ENCODE results near the gene SFTPD.
"Not testable (repeated sequence)": the region's sequence is repeated elsewhere in the genome, so short reads cannot be mapped to it uniquely, and the experiment has no call there.

Gene SFTPD

DNA sequence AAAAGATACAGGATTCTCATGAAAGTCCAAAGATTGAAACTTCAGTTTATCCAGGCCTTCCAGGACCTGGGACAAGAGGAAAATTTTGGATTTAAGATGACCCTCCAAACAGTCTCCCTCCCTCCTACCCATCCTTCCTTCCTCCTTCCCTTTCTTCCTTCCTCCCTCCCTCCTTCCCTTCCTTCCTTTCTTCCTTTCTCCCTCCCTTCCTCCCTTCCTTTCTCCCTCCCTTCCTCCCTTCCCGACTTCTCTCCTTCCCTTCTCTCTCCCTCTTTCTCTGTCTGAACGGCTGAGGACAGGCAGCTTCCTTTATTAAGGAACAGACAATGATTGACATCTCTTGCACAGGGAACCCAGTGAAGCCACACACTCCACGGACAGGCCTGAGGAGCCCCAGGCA is 23.3 kb downstream of the SFTPD start:
- ATAC-seq (ENCODE audit: low read depth), result no peak
- DNase-seq (ENCODE audit: low spot score), result no peak
- H3K27me3 ChIP-seq (ENCODE audit: insufficient read depth, poor library complexity, severe bottlenecking), result peaks cover 7% of the 10 kb centered on the region
- H3K9me3 ChIP-seq (ENCODE audit: severe bottlenecking), result no peaks in the 10 kb centered on the region
- H3K4me1 ChIP-seq (ENCODE audit: insufficient read depth, poor library complexity, severe bottlenecking), result no peaks in the 10 kb centered on the region
- TF ChIP-seq CTCF (IDR thresholded peaks at IDR 0.05; ENCODE audit: poor library complexity, severe bottlenecking), result no peak
- no peak overlapping the region for H3K27ac ChIP-seq (ENCODE audit: poor library complexity, severe bottlenecking)
- H3K36me3 ChIP-seq (ENCODE audit: low read depth), result no peaks in the 10 kb centered on the region
- H3K4me3 ChIP-seq (ENCODE audit: severe bottlenecking), result no peak overlapping the region

- ATAC-seq (ENCODE audit: low read depth) (no peak), DNase-seq (ENCODE audit: low spot score) (no peak)
- H3K4me1 ChIP-seq (ENCODE audit: insufficient read depth, poor library complexity, severe bottlenecking), result no peaks in the 10 kb centered on the region
- H3K36me3 ChIP-seq (ENCODE audit: low read depth), result no peaks in the 10 kb centered on the region
- H3K27ac ChIP-seq (ENCODE audit: poor library complexity, severe bottlenecking), result no peak overlapping the region
- no peak for TF ChIP-seq CTCF (IDR thresholded peaks at IDR 0.05; ENCODE audit: poor library complexity, severe bottlenecking)
- H3K27me3 ChIP-seq (ENCODE audit: insufficient read depth, poor library complexity, severe bottlenecking), result no peaks in the 10 kb centered on the region
- H3K4me3 ChIP-seq (ENCODE audit: severe bottlenecking), result no peak overlapping the region
- H3K9me3 ChIP-seq (ENCODE audit: severe bottlenecking), result no peaks in the 10 kb centered on the region
Measured at GRCh38 chr10:79923669-79924068, 25.2 kb downstream of the SFTPD start.

DNA sequence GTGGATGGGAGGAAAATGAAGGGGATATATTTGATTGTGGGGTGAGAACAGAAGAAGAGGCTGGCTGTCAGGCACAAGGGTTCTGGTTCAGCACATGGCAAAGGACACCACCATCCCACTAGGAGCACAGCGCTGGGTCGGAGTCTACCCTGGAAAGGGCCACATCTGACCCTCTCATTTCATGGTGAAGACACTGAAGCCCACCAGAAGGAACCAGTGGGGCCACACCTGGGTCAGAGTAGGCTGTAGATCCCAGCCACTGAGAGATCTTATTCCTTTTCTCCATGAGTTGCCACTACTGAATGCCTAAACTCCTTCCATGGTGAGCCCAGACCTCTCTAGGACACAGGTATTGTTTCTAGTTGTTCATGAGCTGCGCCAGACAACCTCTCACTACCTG is 25.8 kb downstream of the SFTPD start:
- no peak for ATAC-seq (ENCODE audit: low read depth)
- H3K9me3 ChIP-seq (ENCODE audit: severe bottlenecking), result no peaks in the 10 kb centered on the region

DNA sequence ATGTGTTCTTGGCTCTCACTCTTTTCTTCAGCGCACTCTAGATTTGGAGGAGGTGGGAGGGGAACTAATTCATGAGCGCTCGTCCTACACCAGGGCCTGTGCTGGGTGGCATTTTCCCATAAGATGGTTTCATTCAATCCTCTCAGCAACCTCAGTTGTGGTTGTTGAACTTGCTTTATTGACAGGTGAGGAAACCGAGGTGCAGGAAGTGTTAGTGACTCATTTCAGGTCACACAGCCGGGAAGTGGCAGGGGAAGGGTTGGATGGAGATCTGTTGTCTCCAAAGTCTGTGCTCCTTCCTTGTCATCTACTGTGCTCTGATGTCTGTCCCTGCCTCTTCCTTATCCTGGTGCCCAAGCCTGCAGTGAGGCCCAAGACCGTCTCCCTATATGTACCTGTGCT is 26.9 kb downstream of the SFTPD start:
- not testable (repeated sequence) for H3K9me3 ChIP-seq (ENCODE audit: severe bottlenecking); DNase-seq (ENCODE audit: low spot score); H3K4me1 ChIP-seq (ENCODE audit: insufficient read depth, poor library complexity, severe bottlenecking); H3K27me3 ChIP-seq (ENCODE audit: insufficient read depth, poor library complexity, severe bottlenecking); H3K36me3 ChIP-seq (ENCODE audit: low read depth); ATAC-seq (ENCODE audit: low read depth); H3K4me3 ChIP-seq (ENCODE audit: severe bottlenecking); H3K27ac ChIP-seq (ENCODE audit: poor library complexity, severe bottlenecking)

More for the DNA sequence above, 25.8 kb downstream of the SFTPD start:
- Histone ChIP-seq H3K36me3 (ENCODE audit: low read depth) (no peaks in the 10 kb centered on the region), H3K4me1 (ENCODE audit: insufficient read depth, poor library complexity, severe bottlenecking) (no peaks in the 10 kb centered on the region), H3K4me3 (ENCODE audit: severe bottlenecking) (no peak overlapping the region), H3K27ac (ENCODE audit: poor library complexity, severe bottlenecking) (no peak overlapping the region), H3K27me3 (ENCODE audit: insufficient read depth, poor library complexity, severe bottlenecking) (no peaks in the 10 kb centered on the region)
- TF ChIP-seq CTCF (IDR thresholded peaks at IDR 0.05; ENCODE audit: poor library complexity, severe bottlenecking), result no peak
- DNase-seq (ENCODE audit: low spot score), result no peak

DNA sequence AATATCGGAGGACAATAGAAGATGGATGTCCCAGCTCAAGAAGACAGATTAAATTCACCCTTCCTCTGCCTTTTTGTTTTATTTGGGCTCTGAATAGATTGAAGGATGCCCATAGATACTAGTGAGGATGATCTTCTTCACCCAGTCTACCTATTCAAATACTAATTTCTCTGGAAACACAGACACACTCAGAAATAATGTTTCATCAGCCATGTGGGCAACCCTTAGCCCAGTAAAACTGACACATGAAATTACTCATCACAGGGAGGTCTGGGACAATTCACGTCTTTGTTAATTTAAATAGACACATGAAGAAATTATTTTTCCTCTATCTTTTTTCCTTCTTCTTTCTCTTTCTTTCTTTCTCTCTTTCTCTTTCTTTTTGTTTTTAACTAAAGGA is 33.1 kb downstream of the SFTPD start:
- H3K27me3 ChIP-seq (ENCODE audit: insufficient read depth, poor library complexity, severe bottlenecking); H3K4me3 ChIP-seq (ENCODE audit: severe bottlenecking); H3K4me1 ChIP-seq (ENCODE audit: insufficient read depth, poor library complexity, severe bottlenecking); ATAC-seq (ENCODE audit: low read depth); H3K36me3 ChIP-seq (ENCODE audit: low read depth); H3K27ac ChIP-seq (ENCODE audit: poor library complexity, severe bottlenecking); DNase-seq (ENCODE audit: low spot score); H3K9me3 ChIP-seq (ENCODE audit: severe bottlenecking): not testable (repeated sequence)

GRCh38 chr10:79914512-79914911 is 34.4 kb downstream of the SFTPD start:
- peak; percentile 23 for TF ChIP-seq CTCF (IDR thresholded peaks at IDR 0.05; ENCODE audit: poor library complexity, severe bottlenecking)
- not testable (repeated sequence) for H3K9me3 ChIP-seq (ENCODE audit: severe bottlenecking); H3K27ac ChIP-seq (ENCODE audit: poor library complexity, severe bottlenecking); DNase-seq (ENCODE audit: low spot score); H3K4me3 ChIP-seq (ENCODE audit: severe bottlenecking); H3K4me1 ChIP-seq (ENCODE audit: insufficient read depth, poor library complexity, severe bottlenecking); H3K36me3 ChIP-seq (ENCODE audit: low read depth)
- peak; percentile 21; the same call in 1 of the 3 replicates for ATAC-seq (ENCODE audit: low read depth)
- peaks cover 19% of the 10 kb centered on the region for H3K27me3 ChIP-seq (ENCODE audit: insufficient read depth, poor library complexity, severe bottlenecking)
